ENCODE results near the gene C20orf144. TPM values are rescaled to one million over a fixed set of nuclear protein-coding genes. Genes with fewer than 3 reads are reported as not detected.

C20orf144 gene
- total and polyA plus RNA-seq, 2 donors from 2014 or later: 0.16 TPM; not detected in 1

- intact Hi-C loops (cut with DNase I): no loop called here
- Histone ChIP-seq H3K27ac (ENCODE audit: low read depth in 2 of 2, low read length in 2 of 2) (no peak overlapping the region), H3K4me1 (ENCODE audit: control insufficient read depth in 2 of 3, insufficient read depth in 2 of 3, low read depth in 1 of 3, low read length in 3 of 3) (peaks cover 0 to 6% (median 0%) of the 10 kb centered on the region in 3 donors), H3K36me3 (ENCODE audit: control insufficient read depth in 2 of 3, insufficient read depth in 3 of 3, low read length in 3 of 3) (no peaks in the 10 kb centered on the region), H3K4me3 (ENCODE audit: low read length in 3 of 3) (no peak overlapping the region), H3K9ac (ENCODE audit: low read length in 3 of 3) (no peak overlapping the region), H3K27me3 (ENCODE audit: control insufficient read depth, insufficient read depth, low read length) (no peaks in the 10 kb centered on the region), H3K9me3 (ENCODE audit: control insufficient read depth in 2 of 3, insufficient read depth in 1 of 3, low read length in 3 of 3) (no peaks in the 10 kb centered on the region)
- DNase-seq: no peak
- TF ChIP-seq, protein P1, sequence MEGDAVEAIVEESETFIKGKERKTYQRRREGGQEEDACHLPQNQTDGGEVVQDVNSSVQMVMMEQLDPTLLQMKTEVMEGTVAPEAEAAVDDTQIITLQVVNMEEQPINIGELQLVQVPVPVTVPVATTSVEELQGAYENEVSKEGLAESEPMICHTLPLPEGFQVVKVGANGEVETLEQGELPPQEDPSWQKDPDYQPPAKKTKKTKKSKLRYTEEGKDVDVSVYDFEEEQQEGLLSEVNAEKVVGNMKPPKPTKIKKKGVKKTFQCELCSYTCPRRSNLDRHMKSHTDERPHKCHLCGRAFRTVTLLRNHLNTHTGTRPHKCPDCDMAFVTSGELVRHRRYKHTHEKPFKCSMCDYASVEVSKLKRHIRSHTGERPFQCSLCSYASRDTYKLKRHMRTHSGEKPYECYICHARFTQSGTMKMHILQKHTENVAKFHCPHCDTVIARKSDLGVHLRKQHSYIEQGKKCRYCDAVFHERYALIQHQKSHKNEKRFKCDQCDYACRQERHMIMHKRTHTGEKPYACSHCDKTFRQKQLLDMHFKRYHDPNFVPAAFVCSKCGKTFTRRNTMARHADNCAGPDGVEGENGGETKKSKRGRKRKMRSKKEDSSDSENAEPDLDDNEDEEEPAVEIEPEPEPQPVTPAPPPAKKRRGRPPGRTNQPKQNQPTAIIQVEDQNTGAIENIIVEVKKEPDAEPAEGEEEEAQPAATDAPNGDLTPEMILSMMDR (IDR thresholded peaks at IDR 0.05; ENCODE audit: borderline replicate concordance, extremely low read depth, insufficient read depth): no peak
- FAIRE-seq: no peak
These were observed 26.1 kb downstream of the C20orf144 start for GRCh38 chr20:33687993-33688937.

- FAIRE-seq (no peak), DNase-seq (no peak)
- Histone ChIP-seq H3K9ac (ENCODE audit: low read length in 3 of 3) (no peak overlapping the region), H3K36me3 (ENCODE audit: control insufficient read depth in 2 of 3, insufficient read depth in 3 of 3, low read length in 3 of 3) (no peaks in the 10 kb centered on the region), H3K27me3 (ENCODE audit: control insufficient read depth, insufficient read depth, low read length) (no peaks in the 10 kb centered on the region), H3K27ac (ENCODE audit: low read depth in 2 of 2, low read length in 2 of 2) (no peak overlapping the region), H3K9me3 (ENCODE audit: control insufficient read depth in 2 of 3, insufficient read depth in 1 of 3, low read length in 3 of 3) (no peaks in the 10 kb centered on the region), H3K4me3 (ENCODE audit: low read length in 3 of 3) (no peak overlapping the region), H3K4me1 (ENCODE audit: control insufficient read depth in 2 of 3, insufficient read depth in 2 of 3, low read depth in 1 of 3, low read length in 3 of 3) (peaks cover 0 to 6% (median 0%) of the 10 kb centered on the region in 3 donors)
- TF ChIP-seq, protein P1 (IDR thresholded peaks at IDR 0.05; ENCODE audit: borderline replicate concordance, extremely low read depth, insufficient read depth): no peak
- intact Hi-C loops (cut with DNase I): no loop called here
These were observed 26.9 kb downstream of the C20orf144 start for GRCh38 chr20:33688938-33689424.

DNA sequence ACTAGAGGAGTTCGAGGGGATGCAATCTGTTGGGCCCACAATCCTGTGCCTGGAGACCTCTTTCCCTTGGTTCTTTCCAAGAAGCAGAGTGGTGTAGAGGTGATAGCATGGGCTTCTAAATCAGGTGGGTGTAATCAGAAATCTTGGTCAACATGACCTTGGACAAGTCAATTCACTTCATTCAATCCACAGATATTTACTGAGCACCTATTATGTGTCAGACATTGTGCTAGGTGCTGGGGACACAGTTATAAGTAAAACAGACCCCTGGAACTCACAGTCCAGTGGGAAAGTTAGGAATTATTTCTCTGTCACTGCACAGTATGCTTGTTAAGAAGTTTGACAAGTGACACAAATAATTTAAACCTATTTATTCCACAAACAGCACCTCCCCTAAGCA is 27.4 kb downstream of the C20orf144 start:
- intact Hi-C loops (cut with DNase I): no loop called here
- peaks cover 0 to 6% (median 0%) of the 10 kb centered on the region in 3 donors for H3K4me1 ChIP-seq (ENCODE audit: control insufficient read depth in 2 of 3, insufficient read depth in 2 of 3, low read depth in 1 of 3, low read length in 3 of 3)
- no peak overlapping the region for H3K9ac ChIP-seq (ENCODE audit: low read length in 3 of 3)
- no peaks in the 10 kb centered on the region for H3K27me3 ChIP-seq (ENCODE audit: control insufficient read depth, insufficient read depth, low read length)
- DNase-seq: no peak
- no peak for FAIRE-seq
- no peaks in the 10 kb centered on the region for H3K36me3 ChIP-seq (ENCODE audit: control insufficient read depth in 2 of 3, insufficient read depth in 3 of 3, low read length in 3 of 3)
- TF ChIP-seq, protein P1 (IDR thresholded peaks at IDR 0.05; ENCODE audit: borderline replicate concordance, extremely low read depth, insufficient read depth): no peak
- H3K9me3 ChIP-seq (ENCODE audit: control insufficient read depth in 2 of 3, insufficient read depth in 1 of 3, low read length in 3 of 3): no peaks in the 10 kb centered on the region
- H3K27ac ChIP-seq (ENCODE audit: low read depth in 2 of 2, low read length in 2 of 2): no peak overlapping the region
- H3K4me3 ChIP-seq (ENCODE audit: low read length in 3 of 3): no peak overlapping the region

All from kidney (tissue), 14 donors.